Activated CD8-positive, alpha-beta memory T cell treated with anti-CD3 and anti-CD28 coated beads, Interleukin-2, amount 50 U/mL, for 1 hour (primary cell): Measurements from ENCODE around the gene LINGO1.

Experiments used
- DNase-seq: peaks from one replicate; pipeline ENCODE4 v3.0.0-alpha.2; 2020; ENCODE audit errors: extremely low read depth

Gene LINGO1, protein sequence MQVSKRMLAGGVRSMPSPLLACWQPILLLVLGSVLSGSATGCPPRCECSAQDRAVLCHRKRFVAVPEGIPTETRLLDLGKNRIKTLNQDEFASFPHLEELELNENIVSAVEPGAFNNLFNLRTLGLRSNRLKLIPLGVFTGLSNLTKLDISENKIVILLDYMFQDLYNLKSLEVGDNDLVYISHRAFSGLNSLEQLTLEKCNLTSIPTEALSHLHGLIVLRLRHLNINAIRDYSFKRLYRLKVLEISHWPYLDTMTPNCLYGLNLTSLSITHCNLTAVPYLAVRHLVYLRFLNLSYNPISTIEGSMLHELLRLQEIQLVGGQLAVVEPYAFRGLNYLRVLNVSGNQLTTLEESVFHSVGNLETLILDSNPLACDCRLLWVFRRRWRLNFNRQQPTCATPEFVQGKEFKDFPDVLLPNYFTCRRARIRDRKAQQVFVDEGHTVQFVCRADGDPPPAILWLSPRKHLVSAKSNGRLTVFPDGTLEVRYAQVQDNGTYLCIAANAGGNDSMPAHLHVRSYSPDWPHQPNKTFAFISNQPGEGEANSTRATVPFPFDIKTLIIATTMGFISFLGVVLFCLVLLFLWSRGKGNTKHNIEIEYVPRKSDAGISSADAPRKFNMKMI

DNA sequence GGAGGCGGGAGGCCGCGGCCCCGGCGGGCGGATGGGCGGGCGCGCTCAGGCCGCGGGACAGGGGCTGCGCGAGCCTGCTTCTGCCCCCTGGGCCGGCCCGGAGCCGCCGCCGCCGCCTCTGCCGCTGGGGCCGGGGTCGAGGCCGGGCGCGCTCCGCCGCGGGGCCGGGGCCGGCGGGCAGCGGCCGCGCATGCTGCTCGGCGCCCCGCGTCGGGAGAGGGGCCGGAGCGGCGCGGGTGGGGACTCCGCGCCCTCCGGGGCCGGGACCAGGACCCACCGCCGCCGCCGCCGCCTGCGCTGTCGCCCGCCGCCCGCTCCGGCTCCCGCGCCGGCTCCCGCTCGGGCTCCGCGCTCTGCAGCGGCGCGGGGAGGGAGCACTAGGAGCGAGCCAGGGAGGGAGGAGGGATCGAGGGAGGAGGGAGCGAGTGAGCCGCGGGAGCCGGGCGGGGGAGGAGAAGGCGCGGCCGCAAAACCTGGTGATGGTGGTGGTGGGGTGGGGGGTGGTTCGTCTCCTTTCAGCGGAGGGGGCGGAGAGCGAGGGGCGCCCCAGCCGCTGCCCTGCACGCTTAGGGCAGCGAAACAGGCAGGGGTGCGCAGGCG is at the start of gene LINGO1:
Gene LINGO1 (minus strand): TSS at position 379 of the 600 bp plus-strand sequence. CDS start 597 bp downstream, outside the sequence.
- no peak for DNase-seq

DNA sequence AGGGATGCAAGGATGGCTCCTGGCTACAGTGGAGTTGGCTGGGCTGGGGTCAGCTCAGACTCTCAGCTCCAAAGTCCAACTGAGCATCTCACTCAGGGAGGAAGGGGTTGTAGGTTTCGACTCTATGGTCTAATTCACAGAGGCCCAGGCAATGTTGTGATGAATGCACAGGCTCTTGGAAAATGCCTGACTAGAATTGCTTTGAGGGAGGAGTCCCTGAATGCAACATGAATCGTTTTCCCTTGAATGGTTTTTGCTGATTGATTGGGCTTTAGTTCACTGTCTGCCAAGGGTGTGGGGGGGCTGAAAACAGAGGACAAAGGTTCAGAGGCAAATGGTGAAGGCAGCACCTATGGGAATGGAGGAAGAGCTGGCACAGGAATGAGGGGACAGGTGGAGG is 48.6 kb upstream of the LINGO1 start:
- no peak for DNase-seq

DNA sequence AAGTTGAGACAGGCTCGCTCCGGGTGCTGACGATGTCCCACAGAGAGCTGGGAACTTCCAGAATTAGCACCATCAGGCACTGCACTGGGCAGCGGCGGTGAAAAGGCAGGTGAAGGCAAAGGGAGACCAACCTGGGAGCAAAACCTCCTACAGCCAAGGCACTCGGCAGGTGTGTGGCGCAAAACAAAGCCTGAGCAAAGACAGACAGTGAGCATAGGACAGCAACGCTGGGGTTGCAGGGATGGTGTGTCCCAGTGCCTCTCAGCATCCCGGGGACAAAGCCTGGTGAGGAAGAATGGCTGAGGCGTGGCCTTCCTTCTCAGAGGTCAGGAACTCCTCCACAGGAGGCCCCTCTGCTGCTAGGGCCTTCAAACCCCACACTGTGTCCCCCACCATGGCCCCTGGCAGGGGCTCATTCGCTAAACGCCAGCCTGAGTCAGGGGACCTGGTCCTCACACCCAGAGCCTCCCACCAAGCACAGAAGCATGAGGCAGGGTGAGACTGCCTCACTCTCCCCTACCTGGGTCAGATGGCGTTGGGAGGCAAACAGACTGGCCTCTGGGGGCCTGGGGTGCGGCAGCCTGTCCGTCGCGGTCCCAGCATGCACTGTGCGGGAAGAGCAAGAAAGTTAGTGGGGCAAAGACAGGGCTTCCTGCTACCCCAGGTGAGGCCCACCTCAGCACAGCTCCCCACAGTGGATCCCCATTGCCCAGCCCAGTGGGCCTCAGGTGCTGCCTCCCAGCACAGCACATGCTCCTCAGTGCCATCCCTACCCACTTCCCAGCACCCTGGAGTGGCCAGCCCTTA is 44.1 kb upstream of the LINGO1 start:
- DNase-seq: no peak

DNA sequence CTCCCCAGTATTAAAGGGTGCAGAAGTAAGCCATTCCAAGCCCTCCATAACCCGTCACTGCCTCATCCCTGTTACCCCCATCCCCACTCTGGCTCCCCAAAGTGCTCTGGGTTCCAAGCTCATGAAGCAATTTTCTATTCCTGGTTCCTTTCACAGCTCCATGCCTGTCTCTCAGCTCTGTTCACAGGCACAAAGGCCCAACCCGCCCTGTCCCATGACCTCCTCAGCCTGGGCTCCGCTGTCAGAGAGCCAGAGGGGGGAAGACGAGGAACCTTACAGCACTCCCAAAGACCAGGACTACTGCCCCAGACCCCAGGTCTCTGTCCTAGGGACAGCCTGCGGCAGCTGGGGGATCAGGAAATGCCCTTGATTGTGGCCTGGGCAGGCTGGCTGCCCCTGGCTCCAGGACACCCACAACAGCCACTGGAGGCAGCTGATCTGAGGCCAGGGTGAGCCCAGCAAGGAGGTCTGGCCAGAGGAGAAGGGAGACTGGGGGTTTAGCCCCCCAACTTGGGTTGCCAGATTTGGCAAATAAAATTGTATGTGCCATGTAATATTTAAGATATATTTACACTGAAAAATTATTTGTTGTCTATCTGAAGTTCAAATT is 43.2 kb upstream of the LINGO1 start:
- DNase-seq: no peak

DNA sequence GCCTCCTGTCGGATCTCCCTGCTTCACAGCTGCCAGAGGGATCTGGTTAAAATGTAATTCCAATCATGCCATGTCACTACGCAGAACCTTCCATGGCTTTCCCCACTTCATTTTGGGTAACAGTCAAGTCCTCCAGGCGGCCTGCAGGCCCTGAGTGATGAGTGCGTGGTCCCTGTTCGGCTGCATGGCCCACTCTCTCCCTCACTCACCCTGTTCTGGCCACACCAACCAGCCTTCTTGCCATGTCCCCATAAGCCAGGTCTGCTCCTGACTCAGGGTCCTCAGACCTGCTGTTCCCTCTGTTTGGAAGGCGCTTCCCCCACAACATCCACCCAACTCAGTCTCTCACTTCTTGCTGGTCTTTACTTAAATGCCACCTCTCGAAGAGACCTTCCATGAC is 41.6 kb upstream of the LINGO1 start:
- DNase-seq: no peak

DNA sequence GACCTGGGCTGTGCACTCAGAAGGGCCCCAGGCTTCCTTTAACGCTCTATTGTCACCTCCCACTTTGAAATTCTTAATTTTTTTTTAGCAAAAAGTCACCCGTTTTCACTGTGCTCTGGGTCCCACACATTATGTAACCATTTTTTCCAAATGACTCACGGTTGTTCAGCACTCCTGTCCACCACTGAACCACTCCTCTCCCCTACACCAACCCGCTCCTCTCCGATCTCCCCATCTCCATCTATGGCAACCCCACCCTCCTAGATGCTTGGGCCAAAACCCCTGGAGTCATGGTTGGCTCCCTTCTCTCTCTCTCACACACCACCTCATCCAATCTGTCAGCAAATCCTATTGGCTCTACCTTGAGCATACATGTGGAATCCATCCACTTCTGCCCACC is 41.2 kb upstream of the LINGO1 start:
- no peak for DNase-seq

DNA sequence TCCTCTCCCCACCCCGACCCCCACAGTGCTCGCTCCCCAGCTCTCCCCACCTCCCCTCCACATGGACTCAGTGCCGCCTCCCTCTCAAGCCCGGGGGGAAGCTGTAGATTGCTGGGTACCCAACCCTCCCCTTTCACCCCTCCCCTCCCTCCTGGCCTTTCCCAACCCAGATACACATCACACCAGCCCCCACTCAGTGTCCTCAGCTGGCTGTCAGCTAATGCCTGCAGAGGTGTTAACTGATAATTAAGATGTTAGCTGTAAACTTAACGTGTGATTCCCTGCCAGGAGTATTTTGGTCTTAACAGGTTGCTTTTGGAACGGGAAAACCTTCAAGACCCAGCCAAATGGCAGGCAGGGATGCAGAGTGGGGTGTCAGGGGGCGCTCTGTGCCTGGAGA is 39.4 kb upstream of the LINGO1 start:
- no peak for DNase-seq

DNA sequence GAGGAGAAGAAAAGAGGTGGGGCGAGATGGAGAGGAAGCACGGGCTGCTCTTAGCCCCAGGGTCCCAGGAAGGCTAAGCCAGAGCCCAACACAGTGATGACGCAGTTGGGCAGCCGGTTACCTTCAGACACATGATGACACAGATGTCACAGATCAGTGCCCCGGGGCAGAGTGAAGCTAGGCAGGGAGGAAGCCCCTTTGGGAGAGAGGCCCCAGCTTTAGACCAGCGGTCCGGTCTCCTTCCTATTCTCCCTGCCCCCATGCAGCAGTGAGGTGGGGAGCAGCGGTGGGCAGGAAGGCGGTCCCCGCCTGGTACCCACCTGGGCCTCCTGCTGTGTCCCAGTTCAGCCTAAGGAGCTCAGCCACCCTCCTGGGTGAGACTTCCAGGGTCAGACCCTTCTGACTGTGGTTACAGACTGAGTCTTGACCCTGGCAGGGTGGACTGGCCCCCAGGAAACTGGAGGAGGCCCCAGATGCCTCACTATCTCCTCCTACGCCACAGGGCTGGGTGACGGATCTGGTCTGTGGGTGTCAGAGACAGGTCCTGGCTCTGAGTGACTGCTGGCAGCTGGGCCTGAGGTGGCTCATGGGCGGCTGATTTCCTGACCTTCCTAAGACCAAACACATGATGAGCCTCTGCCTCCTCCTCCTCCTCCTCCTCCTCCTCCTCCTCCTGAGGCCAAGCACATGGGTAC is 38.8 kb upstream of the LINGO1 start:
- DNase-seq: no peak

DNA sequence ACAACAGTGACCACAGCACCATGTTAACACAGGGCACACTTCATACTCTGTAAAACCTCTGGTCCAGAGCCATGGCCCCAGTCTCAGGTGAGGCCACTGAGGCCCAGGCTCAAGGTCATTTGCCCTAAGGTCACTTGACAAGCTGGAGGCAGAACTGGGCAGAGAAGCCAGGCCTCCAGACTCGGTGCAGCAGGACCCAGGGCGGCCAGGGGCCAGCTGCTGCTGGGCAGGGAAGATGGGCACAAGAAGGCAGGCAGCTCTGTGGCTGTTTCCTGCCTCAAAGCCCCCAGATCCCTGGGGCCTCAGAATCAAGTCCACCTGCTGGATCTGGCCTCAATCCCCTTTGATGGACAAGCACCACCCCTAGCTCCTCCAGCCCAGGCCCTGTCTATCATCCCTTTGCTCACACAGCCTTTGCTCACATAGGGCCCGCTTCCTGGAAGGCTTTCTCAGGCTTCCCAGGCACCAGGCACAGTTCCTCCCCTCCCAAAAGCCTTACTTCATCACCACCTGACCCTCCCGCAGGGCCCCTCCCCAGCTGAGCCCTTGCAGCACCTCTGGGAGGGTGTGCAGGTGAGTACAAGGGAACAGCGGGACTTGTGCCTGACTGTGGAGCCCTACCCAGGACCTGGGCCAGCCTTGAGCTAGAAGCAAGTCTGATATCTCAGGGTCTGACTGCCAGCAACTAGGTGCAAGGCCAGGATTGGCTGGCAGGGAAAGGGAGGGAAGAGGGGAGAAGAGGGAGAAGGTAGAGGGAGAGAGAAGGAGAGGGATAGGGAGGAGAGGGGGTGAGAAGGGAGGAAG is 38.0 kb upstream of the LINGO1 start:
- DNase-seq: no peak

DNA sequence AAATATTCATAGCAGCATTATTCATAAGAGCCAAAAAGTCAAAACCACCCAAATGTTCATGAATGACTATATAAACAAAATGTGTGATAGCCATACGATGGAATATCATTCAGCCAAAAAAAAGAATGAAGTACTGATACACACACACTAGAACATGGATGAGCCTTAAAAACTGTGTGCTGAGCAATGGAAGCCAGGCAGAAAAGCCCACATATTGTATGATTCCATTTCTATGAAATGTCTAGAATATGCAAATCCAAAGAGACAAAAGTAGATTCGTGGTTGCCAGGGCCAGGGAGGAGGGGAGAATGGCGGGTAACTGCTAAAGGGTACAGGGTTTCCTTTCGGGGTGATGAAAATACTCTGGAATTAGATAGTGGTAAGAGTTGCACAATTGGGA is 37.2 kb upstream of the LINGO1 start:
- no peak for DNase-seq

DNA sequence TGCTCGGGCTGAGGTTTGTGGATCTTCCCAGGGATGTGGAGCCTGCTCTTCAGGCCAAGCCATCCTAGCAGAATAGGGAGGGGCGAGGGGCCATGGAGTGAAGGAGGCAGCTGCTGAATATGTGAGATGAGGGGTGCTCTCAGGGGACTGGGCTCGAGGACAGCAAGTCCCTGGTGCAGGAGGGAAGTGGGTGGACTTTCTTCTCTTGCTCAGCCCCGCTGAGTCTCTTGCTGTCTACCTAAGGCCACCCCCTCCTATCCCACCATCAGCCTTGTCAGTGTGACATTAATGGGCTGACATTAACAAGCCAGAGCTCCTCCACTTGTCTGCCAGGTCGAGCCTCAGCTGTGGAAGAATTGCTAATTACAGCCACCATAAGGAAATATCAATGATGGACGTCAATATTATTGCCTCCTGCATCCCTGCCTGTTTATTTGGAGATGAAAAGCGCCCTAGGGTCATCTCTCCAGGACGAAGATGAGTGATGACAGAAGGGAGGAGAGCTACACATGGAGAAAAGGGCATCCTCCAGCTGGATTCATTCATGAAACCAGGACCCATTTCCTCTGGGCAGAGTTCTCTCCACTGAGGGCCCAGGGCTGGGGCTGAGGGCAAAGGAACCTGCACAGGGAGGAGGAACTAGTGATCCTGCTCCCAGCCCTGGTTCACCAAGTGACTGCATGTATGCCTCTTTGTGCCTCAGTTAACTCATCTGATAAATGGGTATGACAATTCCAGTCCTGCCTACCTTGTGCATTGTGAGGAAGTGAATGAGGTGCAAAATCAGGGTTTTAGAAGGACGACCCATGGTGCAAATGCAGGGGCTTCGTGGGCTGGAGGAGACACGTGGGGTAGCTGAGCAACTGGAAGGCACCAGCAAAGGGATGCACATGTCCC is 34.9 kb upstream of the LINGO1 start:
- no peak for DNase-seq

DNA sequence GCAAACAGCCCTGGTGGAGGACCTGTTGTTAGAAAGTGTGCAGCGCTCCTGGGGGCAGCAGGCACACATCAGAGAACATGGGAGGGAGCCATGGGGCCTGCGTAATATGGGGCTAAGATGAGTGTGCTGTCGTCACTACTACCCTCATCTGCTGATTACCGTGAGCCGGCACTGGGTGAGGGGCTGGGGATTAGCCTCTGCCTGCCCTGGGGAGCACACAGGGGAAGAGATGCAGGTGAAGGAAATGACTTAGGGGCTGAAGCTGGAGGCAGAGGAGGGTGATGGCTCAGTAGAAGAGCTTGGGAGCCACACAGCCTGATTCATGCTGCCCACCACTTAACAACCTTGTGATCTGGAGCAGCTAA is 33.6 kb upstream of the LINGO1 start:
- DNase-seq: no peak

DNA sequence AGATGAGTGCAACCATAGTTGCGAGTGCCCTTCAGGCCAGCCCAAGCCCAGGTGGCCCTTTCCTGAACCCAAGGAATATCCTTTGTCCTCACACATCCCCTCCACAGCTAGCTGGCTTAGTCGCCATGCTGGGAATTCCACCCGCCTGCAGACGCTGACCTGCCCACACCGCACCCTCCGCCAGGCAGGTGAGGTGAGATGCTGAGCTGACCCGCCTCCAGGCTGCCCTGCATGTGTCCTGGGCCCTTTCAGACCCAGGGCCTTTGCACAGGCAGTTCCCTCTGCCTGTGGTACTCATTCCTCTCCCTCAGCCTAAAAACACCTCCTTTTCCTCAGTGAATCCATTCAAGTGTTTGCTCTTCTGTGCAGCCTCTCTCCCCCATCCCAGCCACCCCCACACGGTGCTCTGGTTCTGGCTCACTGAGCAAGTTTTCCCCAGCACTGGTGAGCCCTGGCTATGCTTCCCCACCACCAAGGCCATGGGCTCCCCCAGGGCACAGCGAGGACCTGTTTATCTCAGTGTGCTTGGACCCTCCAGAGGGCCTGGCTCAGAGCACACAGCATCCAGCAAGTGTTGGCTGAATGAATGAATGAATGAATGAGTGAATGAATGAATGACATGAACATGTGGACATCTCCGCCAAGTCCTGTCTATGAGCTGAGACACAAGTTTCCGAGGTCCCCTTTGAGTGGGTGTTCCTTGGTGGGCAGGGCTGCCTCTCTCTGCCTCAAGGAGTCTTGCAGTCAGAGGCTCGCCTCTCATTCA is 33.0 kb upstream of the LINGO1 start:
- no peak for DNase-seq

DNA sequence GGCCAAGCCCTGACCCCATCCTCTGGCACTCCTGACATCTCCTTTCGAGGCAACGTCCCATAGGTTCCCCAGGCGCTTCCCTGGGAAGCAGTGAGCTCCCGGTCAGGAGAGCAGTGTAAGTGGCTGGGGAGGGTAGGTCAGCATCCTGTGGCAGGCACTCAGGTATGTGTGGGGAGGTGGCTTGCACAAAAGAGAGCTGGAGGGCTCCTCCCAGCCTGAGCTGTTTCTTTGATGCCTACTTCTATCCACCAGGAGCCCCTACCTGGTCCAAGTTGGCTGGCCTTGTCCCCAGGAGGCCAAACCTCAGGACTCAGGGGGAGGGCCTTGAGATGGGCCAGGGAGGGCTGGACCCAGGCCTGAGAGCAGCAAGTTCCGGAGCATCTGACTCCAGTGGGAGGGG is 31.7 kb upstream of the LINGO1 start:
- no peak for DNase-seq

DNA sequence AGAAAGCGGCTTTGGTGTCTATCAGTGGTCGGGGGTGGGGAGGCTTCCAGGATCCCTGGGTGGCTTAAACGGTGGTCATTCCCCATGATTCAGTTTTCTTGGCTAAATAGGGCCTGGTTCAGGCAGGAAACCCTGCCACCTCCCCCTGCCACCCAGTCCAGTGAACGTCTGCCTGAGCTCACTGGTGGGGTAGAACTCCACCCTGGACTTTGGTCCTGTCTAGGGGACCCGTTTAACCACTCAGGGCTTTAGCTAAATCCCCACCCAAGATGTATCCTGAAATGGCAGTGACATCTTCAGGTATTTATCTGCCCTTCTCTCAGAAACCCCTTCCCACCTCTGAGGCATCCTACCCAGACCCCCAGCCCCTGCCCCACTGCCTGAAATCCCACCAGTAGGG is 30.5 kb upstream of the LINGO1 start:
- no peak for DNase-seq

DNA sequence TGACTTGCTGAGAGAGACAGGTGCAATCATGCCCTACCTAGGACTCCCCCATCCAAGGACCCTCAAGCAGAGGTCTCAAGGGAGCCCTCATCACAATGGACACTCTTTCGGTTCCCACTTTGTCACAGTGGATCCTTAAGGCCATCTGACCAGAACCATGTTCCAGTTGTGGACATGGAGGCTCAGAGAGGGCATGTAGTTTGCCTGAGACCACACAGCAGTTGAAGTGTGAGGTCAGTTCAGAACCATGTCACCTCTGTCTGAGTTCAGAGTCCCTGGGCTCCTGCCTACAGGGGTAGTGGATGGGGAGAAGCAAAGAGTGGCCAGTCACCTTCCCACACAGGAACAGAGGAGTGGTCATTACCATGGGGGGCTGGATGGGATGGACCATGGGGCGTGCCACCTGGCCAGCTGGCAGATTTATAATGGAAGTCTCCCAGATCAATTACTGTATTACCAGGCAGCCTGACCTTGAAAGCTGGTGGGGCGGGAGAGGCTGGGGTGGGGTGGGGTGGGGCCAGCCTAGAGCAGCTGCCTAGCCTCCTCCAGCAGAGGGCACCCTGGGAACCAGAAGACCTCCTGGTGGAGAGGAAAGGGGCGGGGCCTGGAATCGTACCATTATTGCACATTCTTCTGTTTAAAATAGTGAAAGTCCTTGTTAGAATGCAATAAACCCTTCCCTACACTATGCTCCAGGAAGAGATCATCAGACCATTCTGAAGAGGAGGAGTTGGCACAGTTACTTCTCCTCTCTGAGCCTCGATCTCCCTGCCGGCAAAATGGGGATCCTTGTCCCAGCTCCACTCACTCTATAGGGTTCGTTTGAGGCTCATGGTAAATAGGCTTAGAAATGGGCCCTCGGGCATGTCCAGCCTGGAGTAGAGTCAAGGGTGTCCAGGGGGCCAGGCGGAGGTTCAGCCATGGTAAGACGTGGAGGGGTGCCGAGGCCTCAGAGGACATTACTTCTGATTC is 26.9 kb upstream of the LINGO1 start:
- DNase-seq: no peak

DNA sequence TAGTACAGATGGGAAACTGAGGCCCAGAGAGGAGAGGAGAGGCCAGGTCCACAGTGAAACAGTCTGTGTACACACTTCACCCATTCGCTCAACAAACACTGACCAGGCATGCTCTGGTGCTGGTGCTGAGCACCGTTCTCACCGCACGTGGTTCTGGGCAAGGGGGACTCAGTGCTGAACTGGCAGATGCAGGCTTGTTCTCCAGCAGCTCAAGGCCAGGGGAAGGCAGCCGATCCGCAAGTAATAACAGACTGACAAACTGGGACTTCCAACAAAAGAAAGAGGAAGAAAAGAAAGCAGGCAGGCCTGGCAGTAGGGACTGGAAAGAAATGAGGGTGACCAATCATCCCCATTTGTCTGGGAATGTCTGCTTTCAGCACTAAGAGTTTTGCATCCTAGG is 25.6 kb upstream of the LINGO1 start:
- DNase-seq: no peak
